WTC11 (cell line): ENCODE results near the gene LMF1. TPM values are rescaled to one million over a fixed set of nuclear protein-coding genes. Genes with fewer than 3 reads are reported as not detected.

Experiments used
- ATAC-seq: fragments of 200-7000 bp; cut with Tn5 transposase; 2 replicates; pipeline ENCODE4 v1.10.0; 2021; ENCODE audit warnings: mild to moderate bottlenecking, moderate library complexity
- CTCF ChIA-PET: fragments of 300-600 bp; sonication (Branson Sonifier 250); formaldehyde crosslinking; loops from one replicate; lab custom pipeline; 2021; ENCODE audit warnings: antibody characterized with exemption; lab: Charles Lee
- POLR2A ChIA-PET: fragments of 350-600 bp; sonication (Branson Sonifier 250); formaldehyde crosslinking; loops from one replicate; lab custom pipeline; 2021; ENCODE audit warnings: antibody characterized with exemption; lab: Charles Lee
- DNase-seq: peaks from one replicate; pipeline ENCODE4 v3.0.0; 2021; ENCODE audit warnings: low spot score
- H3K27ac Mint-ChIP-seq: 2 replicates; pipeline ENCODE4 v1.8.0; 2021; ENCODE audit warnings: mixed read lengths
- H3K27me3 Mint-ChIP-seq: 2 replicates; pipeline ENCODE4 v1.8.0; 2021; ENCODE audit warnings: low read depth, mild to moderate bottlenecking, moderate library complexity, mixed read lengths
- H3K36me3 Mint-ChIP-seq: 2 replicates; pipeline ENCODE4 v1.8.0; 2021; ENCODE audit warnings: mixed read lengths
- H3K4me1 Mint-ChIP-seq: 2 replicates; pipeline ENCODE4 v1.8.0; 2022; ENCODE audit warnings: mixed read lengths
- H3K4me3 Mint-ChIP-seq: 2 replicates; pipeline ENCODE4 v1.8.0; 2021; ENCODE audit warnings: mild to moderate bottlenecking, moderate library complexity, mixed read lengths
- H3K9me3 Mint-ChIP-seq: 2 replicates; pipeline ENCODE4 v1.8.0; 2021; ENCODE audit warnings: mixed read lengths
- ATF1 ChIP-seq: sonication (generic); formaldehyde crosslinking; IDR thresholded peaks from 2 replicates; pipeline ENCODE4 v1.8.1; 2023; ENCODE audit warnings: mild to moderate bottlenecking, moderate library complexity, missing genetic modification reagents
- CREB1 ChIP-seq: sonication (generic); formaldehyde crosslinking; IDR thresholded peaks from 2 replicates; pipeline ENCODE4 v1.8.0; 2023; ENCODE audit warnings: mild to moderate bottlenecking, missing genetic modification reagents
- CREM ChIP-seq: sonication (generic); formaldehyde crosslinking; IDR thresholded peaks from 2 replicates; pipeline ENCODE4 v1.8.1; 2022; ENCODE audit warnings: mild to moderate bottlenecking, missing genetic modification reagents, moderate library complexity
- FOXK1 ChIP-seq: sonication (generic); formaldehyde crosslinking; IDR thresholded peaks from 2 replicates; pipeline ENCODE4 v1.8.0; 2022; ENCODE audit warnings: mild to moderate bottlenecking, moderate library complexity, missing genetic modification reagents
- FOXP4 ChIP-seq: sonication (generic); formaldehyde crosslinking; IDR thresholded peaks from 2 replicates; pipeline ENCODE4 v1.8.0; 2022; ENCODE audit warnings: mild to moderate bottlenecking, missing genetic modification reagents
- GRHL2 ChIP-seq: fragments of 250-450 bp; sonication (Bioruptor Pico); IDR thresholded peaks from 2 replicates; pipeline ENCODE4 v1.8.0; 2022; ENCODE audit warnings: mild to moderate bottlenecking, moderate library complexity; ENCODE audit not compliant: insufficient replicate concordance, severe bottlenecking
- GTF2I ChIP-seq: fragments of 250-450 bp; sonication (Bioruptor Pico); conservative IDR thresholded peaks from 2 replicates; pipeline ENCODE4 v1.4.0; 2021; ENCODE audit warnings: mild to moderate bottlenecking
- IRF1 ChIP-seq: sonication (generic); formaldehyde crosslinking; IDR thresholded peaks from 2 replicates; pipeline ENCODE4 v1.8.0; 2023; ENCODE audit warnings: missing genetic modification reagents
- MXD4 ChIP-seq: fragments of 250-450 bp; sonication (Bioruptor Pico); IDR thresholded peaks from 2 replicates; pipeline ENCODE4 v1.8.0; 2021; ENCODE audit warnings: mild to moderate bottlenecking, moderate library complexity, borderline replicate concordance
- NR2C2 ChIP-seq: sonication (generic); formaldehyde crosslinking; IDR thresholded peaks from 2 replicates; pipeline ENCODE4 v1.8.0; 2022; ENCODE audit warnings: mild to moderate bottlenecking, missing genetic modification reagents
- OVOL2 ChIP-seq: fragments of 250-450 bp; sonication (Bioruptor Pico); IDR thresholded peaks from 2 replicates; pipeline ENCODE4 v1.9.0; 2021; ENCODE audit warnings: mild to moderate bottlenecking, borderline replicate concordance
- PRDM15 ChIP-seq: sonication (generic); formaldehyde crosslinking; IDR thresholded peaks from 2 replicates; pipeline ENCODE4 v1.8.0; 2022; ENCODE audit warnings: missing genetic modification reagents
- PREB ChIP-seq: sonication (generic); formaldehyde crosslinking; IDR thresholded peaks from 2 replicates; pipeline ENCODE4 v1.8.1; 2022; ENCODE audit warnings: mild to moderate bottlenecking, missing genetic modification reagents, moderate library complexity, borderline replicate concordance
- RORB ChIP-seq: fragments of 250-450 bp; sonication (Bioruptor Pico); IDR thresholded peaks from 2 replicates; pipeline ENCODE4 v1.9.0; 2021; ENCODE audit warnings: mild to moderate bottlenecking
- SMAD4 ChIP-seq: sonication (generic); formaldehyde crosslinking; IDR thresholded peaks from 2 replicates; pipeline ENCODE4 v1.8.0; 2022; ENCODE audit warnings: mild to moderate bottlenecking, missing genetic modification reagents
- ZBTB21 ChIP-seq: sonication (generic); formaldehyde crosslinking; IDR thresholded peaks from 2 replicates; pipeline ENCODE4 v1.8.1; 2023; ENCODE audit warnings: mild to moderate bottlenecking, missing genetic modification reagents, borderline replicate concordance
- ZNF138 ChIP-seq: sonication (generic); formaldehyde crosslinking; conservative IDR thresholded peaks from 2 replicates; pipeline ENCODE4 v1.8.1; 2022; ENCODE audit warnings: mild to moderate bottlenecking, moderate library complexity, missing genetic modification reagents
- ZNF281 ChIP-seq: sonication (generic); formaldehyde crosslinking; IDR thresholded peaks from 2 replicates; pipeline ENCODE4 v1.8.0; 2023; ENCODE audit warnings: mild to moderate bottlenecking, missing genetic modification reagents
- ZNF396 ChIP-seq: fragments of 250-450 bp; sonication (Bioruptor Pico); IDR thresholded peaks from 2 replicates; pipeline ENCODE4 v1.8.0; 2021; ENCODE audit warnings: mild to moderate bottlenecking, moderate library complexity, borderline replicate concordance
- total RNA-seq: library from RNA; stranded (reverse); gene quantifications from 3 replicates; pipeline ENCODE4 v1.2.3, GENCODE V29; 2021

The LMF1 gene
- total RNA-seq, 1 experiment from 2014 or later = 10.5 TPM

GRCh38 chr16:828891-829290, 141.9 kb downstream of the LMF1 start (continued):
- TF ChIP-seq GTF2I (CRISPR knock-in tag) = no peak

GRCh38 chr16:827513-827912, 143.3 kb downstream of the LMF1 start:
- no peaks in the 10 kb centered on the region for H3K9me3 Mint-ChIP-seq
- ATAC-seq (no peak), DNase-seq (no peak)
- no peaks in the 10 kb centered on the region for H3K4me1 Mint-ChIP-seq
- H3K4me3 Mint-ChIP-seq = no peak overlapping the region
- no peaks in the 10 kb centered on the region for H3K36me3 Mint-ChIP-seq
- ChIA-PET CTCF (no interaction called here), POLR2A (no interaction called here)
- H3K27me3 Mint-ChIP-seq = no peaks in the 10 kb centered on the region
- no peak overlapping the region; the same call in 1 of the 2 replicates for H3K27ac Mint-ChIP-seq
- no peak for TF ChIP-seq SMAD4 (CRISPR knock-in tag)
- TF ChIP-seq ZBTB21 (CRISPR knock-in tag) = no peak
- TF ChIP-seq IRF1 (CRISPR knock-in tag) = no peak
- TF ChIP-seq FOXK1 = no peak
- no peak for TF ChIP-seq CREB1 (CRISPR knock-in tag)
- TF ChIP-seq MXD4 = no peak
- no peak for TF ChIP-seq NR2C2 (CRISPR knock-in tag)
- TF ChIP-seq PREB (CRISPR knock-in tag) = no peak
- no peak for TF ChIP-seq PRDM15 (CRISPR knock-in tag)
- TF ChIP-seq ZNF396 (CRISPR knock-in tag) = no peak
- TF ChIP-seq FOXP4 (CRISPR knock-in tag) = no peak
- TF ChIP-seq GRHL2 (CRISPR knock-in tag) = no peak

GRCh38 chr16:825341-826061, 145.3 kb downstream of the LMF1 start:
- Mint-ChIP-seq H3K27ac (no peak overlapping the region; the same call in 1 of the 2 replicates), H3K4me1 (peaks cover 4% of the 10 kb centered on the region), H3K9me3 (no peaks in the 10 kb centered on the region), H3K27me3 (no peaks in the 10 kb centered on the region), H3K4me3 (no peak overlapping the region), H3K36me3 (no peaks in the 10 kb centered on the region)
- CTCF ChIA-PET = interaction anchor here (7.8 kb wide), 1 partner anchor 231 kb away, joined by 31 read pairs; no protein-coding TSS in a partner anchor
- ATAC-seq = no peak
- POLR2A ChIA-PET = no interaction called here
- no peak for DNase-seq
- TF ChIP-seq CREM (CRISPR knock-in tag) (no peak), OVOL2 (CRISPR knock-in tag) (no peak), ZNF281 (CRISPR knock-in tag) (no peak), ATF1 (CRISPR knock-in tag) (no peak), FOXP4 (CRISPR knock-in tag) (no peak), ZNF138 (CRISPR knock-in tag) (no peak), RORB (CRISPR knock-in tag) (no peak)
